Uterus (tissue), 2 donors: ENCODE data around the gene SGCB.

Experiments used
- POLR2A ChIP-seq, 2 donors: fragments of 450-650 bp; IDR thresholded peaks; one replicate each; pipeline ENCODE4 v1.6.1; 2016; ENCODE audit warnings: antibody characterized with exemption in 2 of 2, mild to moderate bottlenecking in 1 of 2, moderate library complexity in 1 of 2
- TF ChIP-seq, protein P1 (sequence below), 4 experiments: fragments of 200-600 bp in 2 of 4; fragments of 450-650 bp in 2 of 4; sonication (generic) in 2 of 4; IDR thresholded peaks; one replicate each; pipeline ENCODE4 v1.5.1; 2016 to 2019; ENCODE audit warnings: antibody characterized with exemption in 4 of 4, mild to moderate bottlenecking in 2 of 4, moderate library complexity in 1 of 4

DNA sequence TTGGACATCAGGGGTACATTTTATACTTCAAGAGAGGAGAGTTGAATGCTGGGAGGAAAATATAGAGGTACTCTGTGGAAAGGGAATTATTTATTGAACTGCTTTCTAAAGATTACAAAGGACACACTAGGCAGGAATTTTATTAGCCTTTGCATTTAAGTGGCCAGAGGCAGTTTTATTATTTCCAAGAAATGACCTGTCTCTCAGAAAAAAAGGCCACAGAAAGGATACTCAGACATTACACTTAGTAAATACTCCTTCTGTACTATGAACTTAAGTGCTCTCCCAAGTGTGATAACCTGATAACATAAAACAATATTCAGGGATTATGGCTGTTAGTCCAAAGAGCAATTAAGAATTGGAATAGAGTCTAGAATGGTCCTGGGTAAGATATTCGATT is 25.4 kb downstream of the SGCB start:
- TF ChIP-seq, protein P1, sequence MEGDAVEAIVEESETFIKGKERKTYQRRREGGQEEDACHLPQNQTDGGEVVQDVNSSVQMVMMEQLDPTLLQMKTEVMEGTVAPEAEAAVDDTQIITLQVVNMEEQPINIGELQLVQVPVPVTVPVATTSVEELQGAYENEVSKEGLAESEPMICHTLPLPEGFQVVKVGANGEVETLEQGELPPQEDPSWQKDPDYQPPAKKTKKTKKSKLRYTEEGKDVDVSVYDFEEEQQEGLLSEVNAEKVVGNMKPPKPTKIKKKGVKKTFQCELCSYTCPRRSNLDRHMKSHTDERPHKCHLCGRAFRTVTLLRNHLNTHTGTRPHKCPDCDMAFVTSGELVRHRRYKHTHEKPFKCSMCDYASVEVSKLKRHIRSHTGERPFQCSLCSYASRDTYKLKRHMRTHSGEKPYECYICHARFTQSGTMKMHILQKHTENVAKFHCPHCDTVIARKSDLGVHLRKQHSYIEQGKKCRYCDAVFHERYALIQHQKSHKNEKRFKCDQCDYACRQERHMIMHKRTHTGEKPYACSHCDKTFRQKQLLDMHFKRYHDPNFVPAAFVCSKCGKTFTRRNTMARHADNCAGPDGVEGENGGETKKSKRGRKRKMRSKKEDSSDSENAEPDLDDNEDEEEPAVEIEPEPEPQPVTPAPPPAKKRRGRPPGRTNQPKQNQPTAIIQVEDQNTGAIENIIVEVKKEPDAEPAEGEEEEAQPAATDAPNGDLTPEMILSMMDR (IDR thresholded peaks at IDR 0.05): no peak
- no peak for TF ChIP-seq POLR2A (IDR thresholded peaks at IDR 0.05)
